ENCODE results near the gene RGS10.

Gene RGS10

GRCh38 chr10:119457966-119458766 is 84.4 kb downstream of the RGS10 start:
- no peak overlapping the region for H3K4me3 ChIP-seq (ENCODE audit: low read length)
- TF ChIP-seq CTCF (conservative IDR thresholded peaks at IDR 0.05; ENCODE audit: low read length): no peak
- DNase-seq (ENCODE audit: low read depth): no peak

- H3K4me3 ChIP-seq (ENCODE audit: low read length): no peak overlapping the region
- DNase-seq (ENCODE audit: low read depth): no peak
- TF ChIP-seq CTCF (conservative IDR thresholded peaks at IDR 0.05; ENCODE audit: low read length): no peak
Measured at GRCh38 chr10:119456435-119456810, 86.1 kb downstream of the RGS10 start.

- H3K4me3 ChIP-seq (ENCODE audit: low read length): no peak overlapping the region
- no peak for TF ChIP-seq CTCF (conservative IDR thresholded peaks at IDR 0.05; ENCODE audit: low read length)
- DNase-seq (ENCODE audit: low read depth): no peak
Measured at GRCh38 chr10:119455609-119456434, 86.7 kb downstream of the RGS10 start.

DNA sequence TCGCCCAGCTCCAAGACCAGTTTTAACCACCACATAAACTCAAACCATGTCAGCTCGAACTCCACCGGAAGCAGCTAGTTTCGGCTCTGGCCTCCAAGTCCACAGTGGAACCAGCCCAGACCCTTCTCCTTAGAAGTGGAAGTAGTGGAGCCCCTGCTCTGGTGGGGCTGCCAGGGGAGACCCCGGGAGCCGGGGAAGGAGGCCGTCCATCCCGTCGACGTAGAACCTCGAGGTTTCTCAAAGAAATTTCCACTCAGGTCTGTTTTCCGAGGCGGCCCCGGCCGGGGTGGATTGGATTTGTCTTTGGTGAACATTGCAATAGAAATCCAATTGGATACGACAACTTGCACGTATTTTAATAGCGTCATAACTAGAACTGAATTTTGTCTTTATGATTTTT is 87.5 kb downstream of the RGS10 start:
- H3K4me3 ChIP-seq (ENCODE audit: low read length): no peak overlapping the region
- DNase-seq (ENCODE audit: low read depth): no peak
- no peak for TF ChIP-seq CTCF (conservative IDR thresholded peaks at IDR 0.05; ENCODE audit: low read length)

- no peak for DNase-seq (ENCODE audit: low read depth)
- TF ChIP-seq CTCF (conservative IDR thresholded peaks at IDR 0.05; ENCODE audit: low read length): no peak
- no peak overlapping the region for H3K4me3 ChIP-seq (ENCODE audit: low read length)
Measured at GRCh38 chr10:119454316-119454715, 88.2 kb downstream of the RGS10 start.

DNA sequence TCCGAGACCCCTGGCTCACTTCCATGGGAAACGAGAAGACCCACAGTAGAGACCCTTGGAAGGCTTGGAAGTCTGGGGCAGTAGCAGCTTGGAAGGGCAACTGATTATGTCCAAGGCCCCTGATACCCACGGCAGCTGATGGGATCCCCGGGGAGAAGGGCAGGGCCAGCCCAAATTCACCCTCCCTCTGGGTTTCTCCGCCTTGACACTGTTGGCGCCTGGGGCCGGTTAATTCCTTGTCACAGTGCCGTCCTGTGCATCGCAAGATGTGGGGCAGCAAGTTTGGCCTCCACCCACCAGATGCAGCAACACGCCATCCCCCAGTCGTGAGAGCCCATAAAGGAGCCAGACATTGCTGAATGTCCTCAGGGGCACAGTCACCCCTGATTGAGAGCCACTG is 89.2 kb downstream of the RGS10 start:
- no peak for TF ChIP-seq CTCF (conservative IDR thresholded peaks at IDR 0.05; ENCODE audit: low read length)
- DNase-seq (ENCODE audit: low read depth): no peak
- H3K4me3 ChIP-seq (ENCODE audit: low read length): no peak overlapping the region

DNA sequence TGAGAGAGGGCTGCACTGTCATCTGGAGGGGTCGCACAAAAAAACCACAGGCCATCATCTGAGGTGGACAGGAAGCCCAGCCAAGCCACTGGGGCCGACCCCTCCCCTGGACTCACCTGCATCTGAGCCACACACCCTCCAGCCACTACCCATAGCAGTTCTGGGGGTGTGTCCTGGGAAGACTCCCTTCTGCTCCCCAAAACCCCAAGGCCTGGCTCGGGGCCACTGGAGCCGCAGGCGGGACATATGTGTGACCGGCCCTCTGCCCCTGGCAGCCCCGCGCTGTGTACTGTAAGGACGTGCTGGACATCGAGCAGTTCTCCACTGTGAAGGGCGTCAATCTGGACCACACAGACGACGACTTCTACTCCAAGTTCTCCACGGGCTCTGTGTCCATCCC is 90.1 kb downstream of the RGS10 start:
- no peak for DNase-seq (ENCODE audit: low read depth)
- no peak overlapping the region for H3K4me3 ChIP-seq (ENCODE audit: low read length)
- no peak for TF ChIP-seq CTCF (conservative IDR thresholded peaks at IDR 0.05; ENCODE audit: low read length)

All from AG10803 (cell line).